LoVo (cell line): Measurements from ENCODE around the gene PTPRG.
A peak's percentile ranks its signal among the peaks of the same experiment; 100 is the strongest.

Experiments used
- DNase-seq: peaks from one replicate; pipeline ENCODE4 v3.0.0-alpha.2; 2016; ENCODE audit warnings: low spot score

PTPRG gene

DNA sequence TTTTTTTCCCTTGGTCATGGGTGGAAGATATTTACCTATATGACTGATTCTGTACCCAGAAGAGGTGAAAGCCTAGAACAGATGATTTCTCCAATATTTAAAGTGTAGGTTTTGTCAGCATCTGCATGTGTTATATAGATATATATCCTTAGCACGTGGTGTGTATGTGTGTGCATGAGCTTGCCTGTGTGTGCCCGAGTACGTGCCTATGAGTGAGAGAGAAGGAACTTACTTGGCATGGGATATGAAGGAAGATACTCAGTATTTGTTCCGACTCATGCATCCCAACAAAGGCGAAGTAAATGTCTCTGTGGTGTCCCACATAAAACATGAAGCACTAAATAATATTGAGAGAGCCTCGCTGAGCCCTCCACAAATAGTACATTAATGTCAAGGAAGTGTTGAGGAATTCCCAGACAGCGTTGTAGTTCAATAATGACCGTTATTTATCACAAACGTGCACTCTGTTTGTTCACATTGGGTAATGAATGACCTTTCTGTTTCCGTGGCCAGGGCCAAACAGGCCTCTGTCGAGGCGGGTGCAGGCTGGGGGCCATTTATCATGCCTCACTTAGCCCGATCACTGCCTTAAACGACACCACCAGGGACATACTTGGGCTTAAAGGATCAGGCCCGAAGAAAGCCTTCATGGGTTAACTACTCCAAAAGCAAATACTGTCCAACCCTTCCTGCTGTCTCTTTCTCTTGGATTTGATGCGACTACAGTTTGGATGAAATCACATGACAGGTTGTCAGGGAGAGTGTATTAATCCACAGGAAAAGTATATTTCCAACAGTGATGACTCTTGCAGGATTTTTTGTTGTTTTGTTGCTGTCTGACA is 267.7 kb downstream of the PTPRG start:
- DNase-seq, result no peak

- DNase-seq, result no peak
These were observed 268.5 kb downstream of the PTPRG start for GRCh38 chr3:61829722-61830350.

GRCh38 chr3:61831973-61832372 is 270.6 kb downstream of the PTPRG start:
- no peak for DNase-seq

DNA sequence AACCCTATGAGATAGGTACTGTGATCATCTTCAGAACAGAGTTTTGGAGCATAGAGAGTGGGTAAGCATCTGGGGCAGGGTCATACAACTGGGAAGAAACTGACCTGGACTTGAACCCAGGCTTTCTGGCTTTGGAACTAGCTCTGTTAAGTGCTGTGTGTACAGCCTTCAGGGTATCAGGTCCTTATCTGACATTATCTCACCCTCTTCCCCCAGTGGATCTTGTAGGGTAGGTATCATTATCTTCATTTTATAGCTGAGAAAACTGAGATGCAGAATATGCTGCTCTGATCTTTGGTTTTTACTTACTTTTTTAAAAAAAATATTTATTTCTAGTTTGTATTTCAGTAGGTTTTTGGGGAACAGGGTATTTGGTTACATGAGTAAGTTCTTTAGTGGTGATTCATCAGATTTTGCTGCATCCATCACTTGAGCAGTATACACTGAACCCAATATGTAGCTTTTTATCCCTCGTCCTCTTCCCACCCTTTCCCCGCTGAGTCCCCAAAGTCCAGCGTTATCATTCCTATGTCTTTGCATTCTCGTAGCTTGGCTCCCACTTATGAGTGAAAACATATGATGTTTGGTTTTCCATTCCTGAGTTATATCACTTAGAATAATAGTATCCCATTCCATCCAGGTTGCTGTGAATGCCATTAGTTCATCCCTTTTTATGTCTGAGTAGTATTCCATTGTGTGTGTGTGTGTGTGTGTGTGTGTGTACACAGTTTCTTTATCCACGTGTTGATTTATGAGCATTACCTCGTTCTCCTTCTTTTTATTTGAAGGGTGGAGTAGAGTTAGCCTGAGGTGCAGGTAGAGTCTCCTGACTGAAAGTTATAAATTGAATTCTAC is 271.2 kb downstream of the PTPRG start:
- no peak for DNase-seq

GRCh38 chr3:61839256-61839655 is 277.9 kb downstream of the PTPRG start:
- no peak for DNase-seq

GRCh38 chr3:61841111-61841845 is 279.9 kb downstream of the PTPRG start:
- no peak for DNase-seq

- no peak for DNase-seq
These were observed 280.6 kb downstream of the PTPRG start for GRCh38 chr3:61841988-61842387.

DNA sequence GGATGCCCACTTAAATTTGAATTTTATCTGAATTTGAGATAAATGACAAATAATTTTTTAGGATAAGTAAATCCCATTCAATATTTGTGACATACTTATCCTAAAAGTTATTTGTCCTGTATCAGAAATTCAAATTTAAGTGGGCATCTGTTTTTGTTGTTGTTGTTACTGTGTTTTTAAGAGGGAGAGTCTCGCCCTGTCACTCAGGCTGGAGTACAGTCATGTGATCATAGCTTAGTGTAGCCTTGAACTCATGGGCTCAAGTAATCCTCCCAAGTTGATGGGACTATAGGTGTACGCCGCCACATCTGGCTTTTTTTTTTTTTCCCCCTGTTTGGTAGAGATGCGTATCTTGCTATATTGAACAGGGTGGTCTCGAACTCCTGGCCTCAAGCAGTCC is 283.0 kb downstream of the PTPRG start:
- no peak for DNase-seq

DNA sequence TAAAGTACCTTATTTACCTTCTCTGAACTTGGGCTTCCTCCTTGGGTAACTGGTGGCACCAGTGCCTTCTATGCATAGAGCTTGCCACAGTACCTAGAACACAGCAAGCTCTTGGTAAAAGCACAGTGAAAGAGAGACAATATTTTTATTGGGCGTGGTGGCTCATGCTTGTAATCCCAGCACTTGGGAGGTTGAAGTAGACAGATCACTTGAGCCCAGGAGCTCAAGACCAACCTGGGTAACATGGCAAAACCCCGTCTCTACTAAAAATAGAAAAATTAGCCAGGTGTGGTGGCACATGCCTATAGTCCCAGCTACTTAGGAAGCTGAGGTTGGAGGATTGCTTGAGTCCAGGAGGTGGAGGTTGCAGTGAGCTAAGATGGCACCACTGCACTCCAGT is 285.1 kb downstream of the PTPRG start:
- no peak for DNase-seq

DNA sequence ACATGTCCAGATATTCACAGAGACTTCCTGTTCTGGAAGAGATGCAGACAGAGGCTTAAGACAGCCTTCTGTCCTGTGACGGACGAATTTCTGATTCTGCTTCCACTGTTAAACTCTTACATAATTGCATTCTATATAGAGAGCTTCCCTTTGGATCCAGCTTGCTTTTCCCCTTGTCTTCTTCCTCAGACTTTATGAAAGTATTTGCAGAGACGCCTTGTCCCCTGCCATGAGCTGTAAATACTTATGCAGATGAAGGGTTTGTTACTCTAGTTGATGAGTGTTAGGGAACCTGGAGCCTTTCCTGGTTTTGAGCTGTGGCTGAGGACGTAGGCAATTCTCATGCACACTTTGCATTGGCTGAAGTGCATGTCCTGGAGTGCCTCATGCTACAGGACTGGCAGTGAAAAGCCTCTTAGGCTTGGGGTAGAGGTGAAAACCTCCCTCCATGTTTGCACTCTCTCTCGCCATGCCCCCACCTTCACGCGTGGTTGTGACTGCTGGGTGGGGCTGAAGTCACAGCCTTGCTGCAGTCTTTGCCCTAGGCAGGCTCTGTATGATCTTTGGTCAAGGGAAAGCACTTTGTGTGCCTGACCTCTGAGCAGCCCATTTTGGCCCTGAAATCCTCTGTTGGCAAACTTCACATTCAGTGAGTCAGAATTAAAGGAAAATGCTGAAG is 286.6 kb downstream of the PTPRG start:
- DNase-seq, result no peak

GRCh38 chr3:61848885-61849284 is 287.5 kb downstream of the PTPRG start:
- DNase-seq, result no peak

DNA sequence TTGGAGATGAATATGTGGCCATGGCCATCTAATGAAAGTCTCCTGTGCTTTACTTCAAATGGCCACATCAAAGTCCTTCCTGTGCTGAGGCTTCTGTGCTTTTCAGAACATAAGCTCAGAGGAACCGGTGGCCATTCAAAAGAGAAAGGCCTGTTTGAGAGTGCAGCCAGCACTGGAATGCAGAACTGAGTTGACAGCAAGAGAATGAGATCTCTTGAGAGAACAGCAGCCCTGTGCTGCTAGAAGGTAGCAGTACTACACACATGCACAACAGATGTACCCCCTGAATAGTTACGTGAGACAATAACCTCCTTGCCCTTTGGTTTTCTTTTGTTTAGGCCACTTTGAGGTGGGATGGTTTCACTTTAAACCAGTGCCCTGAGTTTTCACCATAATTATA is 292.5 kb downstream of the PTPRG start:
- DNase-seq, result no peak

DNA sequence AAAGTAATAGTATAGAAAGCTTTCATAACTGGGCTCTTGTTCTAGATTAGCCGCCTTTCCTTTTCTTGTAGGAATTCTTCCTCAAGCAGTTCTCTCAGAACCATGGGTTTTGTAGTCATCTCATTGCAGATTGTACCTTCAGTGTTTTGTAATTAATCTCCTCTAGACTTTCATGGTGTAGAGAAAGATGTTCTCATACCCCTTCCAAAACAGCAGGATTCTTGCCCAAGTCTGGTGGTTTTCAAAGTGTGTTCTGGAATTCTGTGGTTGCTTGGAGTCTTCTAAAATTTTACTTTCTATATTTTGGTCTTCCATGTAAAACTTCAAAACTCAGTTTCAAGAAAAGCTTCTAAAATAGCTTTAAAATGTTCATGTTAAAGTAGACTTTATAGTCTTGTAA is 293.8 kb downstream of the PTPRG start:
- no peak for DNase-seq

DNA sequence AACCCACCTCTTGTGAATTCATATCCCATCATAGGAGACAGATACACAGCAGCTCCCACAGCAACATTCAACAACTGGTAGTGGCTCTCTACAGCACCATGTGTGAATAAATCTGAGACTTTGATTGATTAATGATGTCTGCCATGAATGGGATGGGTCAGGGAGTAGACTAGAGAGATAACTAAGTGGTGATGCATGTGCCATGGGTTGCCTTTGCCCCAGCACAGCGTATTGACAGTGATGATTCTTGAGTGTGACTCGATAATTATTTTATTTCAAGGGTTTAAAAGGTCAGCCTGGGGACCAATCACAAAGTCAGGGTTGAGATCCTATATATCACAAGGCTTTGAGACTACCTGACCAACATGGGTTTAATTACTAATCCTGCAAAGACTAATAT is 295.9 kb downstream of the PTPRG start:
- no peak for DNase-seq

DNA sequence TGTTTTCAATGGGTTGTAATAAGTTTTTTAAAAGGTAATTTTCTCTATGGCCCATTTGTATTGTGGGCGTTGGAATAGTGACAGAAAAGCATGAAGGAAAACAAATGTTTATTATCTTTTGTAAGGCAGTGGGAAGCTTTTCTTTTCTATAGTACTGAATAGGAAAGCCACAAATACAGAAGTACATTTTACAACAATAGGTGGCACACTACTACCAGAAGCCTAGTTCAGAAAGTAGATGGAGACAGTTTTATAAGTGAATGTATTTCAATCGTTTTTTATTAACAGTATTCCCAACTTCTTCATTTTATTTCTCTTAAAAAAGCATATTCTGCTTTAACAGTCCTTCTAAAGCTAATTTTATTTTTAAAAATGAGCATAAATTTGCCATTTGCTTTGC is 296.7 kb downstream of the PTPRG start:
- peak; percentile 9 for DNase-seq

DNA sequence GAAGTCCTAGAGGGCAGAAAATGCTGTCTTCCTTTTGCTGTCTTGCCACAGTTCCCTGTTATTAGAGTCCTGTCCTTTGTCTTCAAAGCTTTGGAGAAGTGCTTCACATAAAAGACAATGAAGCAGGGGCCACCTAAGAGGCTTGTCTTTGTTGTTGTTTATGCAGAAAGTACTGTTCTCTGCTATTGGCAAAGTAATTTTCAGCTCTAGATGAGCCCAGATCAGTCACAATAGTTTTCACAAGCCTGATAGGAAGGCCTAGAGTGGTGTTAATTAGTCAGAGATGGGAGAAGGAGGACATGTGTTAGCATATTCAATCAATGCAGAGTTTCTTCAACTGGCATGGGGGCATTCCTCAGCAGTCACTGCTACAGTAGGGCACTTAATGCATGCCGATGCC is 300.0 kb downstream of the PTPRG start:
- DNase-seq, result no peak

DNA sequence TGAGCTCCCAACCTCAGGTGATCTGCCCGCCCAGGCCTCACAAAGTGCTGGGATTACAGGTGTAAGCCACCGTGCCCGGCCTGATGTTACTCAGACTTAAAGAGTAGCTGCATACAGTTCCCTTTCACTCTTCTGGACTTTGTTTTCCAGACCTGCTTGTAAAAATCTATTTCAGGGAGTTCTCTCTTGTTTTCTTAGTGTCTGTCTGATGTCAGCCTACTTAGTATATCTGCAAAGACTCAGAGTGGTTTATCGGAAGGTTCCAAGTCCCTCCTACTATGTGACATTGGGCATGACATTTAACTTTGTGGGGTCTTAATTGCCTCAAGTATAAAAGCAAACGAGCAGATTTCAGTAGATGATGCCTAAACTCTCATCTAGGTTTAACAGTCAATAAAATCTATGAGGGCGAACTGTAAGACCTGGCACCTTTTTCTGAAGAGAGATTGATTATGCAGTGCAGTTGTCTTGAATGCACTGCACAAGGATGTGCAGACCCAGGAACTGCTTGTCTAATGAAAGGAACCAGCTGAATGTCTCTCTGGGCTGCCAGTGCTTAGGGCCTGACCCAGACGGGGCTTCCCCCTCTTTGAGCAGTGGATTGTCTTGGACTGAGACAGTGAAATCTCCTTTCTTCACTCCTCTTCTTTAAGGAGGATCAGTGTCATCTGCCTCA is 301.4 kb downstream of the PTPRG start:
- DNase-seq, result no peak

DNA sequence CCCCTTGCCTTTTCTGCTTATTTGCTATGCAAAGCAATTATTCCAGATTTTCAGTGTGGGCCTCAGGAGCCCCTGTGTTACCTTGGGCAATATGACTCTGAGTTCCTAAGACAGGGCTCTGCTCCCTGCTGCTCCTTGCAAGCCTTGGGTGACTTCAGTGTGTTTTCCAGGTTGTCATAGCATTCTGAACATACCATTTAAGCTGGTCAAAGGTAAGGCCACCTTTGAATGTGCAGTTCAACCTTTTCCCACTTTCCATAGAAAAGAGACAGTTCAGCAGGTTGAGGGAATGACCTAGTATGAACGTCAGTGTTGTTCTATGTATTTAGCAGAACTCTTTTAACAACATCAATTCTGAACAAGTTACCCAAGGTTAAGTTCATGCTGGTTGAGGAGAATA is 302.2 kb downstream of the PTPRG start:
- DNase-seq, result no peak

DNA sequence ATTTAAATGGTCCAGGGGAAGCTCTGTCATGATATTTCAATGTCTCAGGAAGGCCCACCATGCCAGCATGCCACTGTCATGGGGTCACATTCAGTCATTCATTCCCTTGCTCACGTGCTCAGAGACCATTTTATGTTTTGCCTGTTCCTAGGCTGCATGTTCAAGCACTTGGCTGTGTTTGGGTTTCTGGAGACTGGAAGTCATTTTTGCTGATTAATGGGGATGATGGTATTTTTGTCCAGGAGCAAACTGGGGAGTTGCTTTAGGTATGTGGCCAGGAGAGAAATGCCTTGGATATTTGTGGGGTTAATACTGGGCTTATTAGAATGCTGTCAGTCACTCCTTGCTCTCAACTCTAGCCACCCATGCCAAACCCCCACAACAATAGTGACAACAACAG is 303.5 kb downstream of the PTPRG start:
- DNase-seq, result no peak

GRCh38 chr3:61865466-61866152 is 304.2 kb downstream of the PTPRG start:
- no peak for DNase-seq
